ENCODE results near the gene NTNG1.
"Not testable (repeated sequence)": the region's sequence is repeated elsewhere in the genome, so short reads cannot be mapped to it uniquely, and the experiment has no call there.

The NTNG1 gene

GRCh38 chr1:107142666-107143065 is 1.8 kb downstream of the NTNG1 start:
- DNase-seq (ENCODE audit: low read depth, low spot score), result no peak

GRCh38 chr1:107145637-107146036 is 4.8 kb downstream of the NTNG1 start:
- no peak for DNase-seq (ENCODE audit: low read depth, low spot score)

- no peak for DNase-seq (ENCODE audit: low read depth, low spot score)
Observed at GRCh38 chr1:107147843-107148242, 7.0 kb downstream of the NTNG1 start.

GRCh38 chr1:107149946-107150345 is 9.1 kb downstream of the NTNG1 start:
- DNase-seq (ENCODE audit: low read depth, low spot score), result no peak

- DNase-seq (ENCODE audit: low read depth, low spot score), result no peak
Observed at GRCh38 chr1:107151295-107151694, 10.5 kb downstream of the NTNG1 start.

GRCh38 chr1:107152395-107152794 is 11.6 kb downstream of the NTNG1 start:
- no peak for DNase-seq (ENCODE audit: low read depth, low spot score)

- DNase-seq (ENCODE audit: low read depth, low spot score), result no peak
Observed at GRCh38 chr1:107153014-107153413, 12.2 kb downstream of the NTNG1 start.

GRCh38 chr1:107158496-107158895 is 17.7 kb downstream of the NTNG1 start:
- no peak for DNase-seq (ENCODE audit: low read depth, low spot score)

- DNase-seq (ENCODE audit: low read depth, low spot score), result no peak
Observed at GRCh38 chr1:107158991-107159390, 18.2 kb downstream of the NTNG1 start.

- DNase-seq (ENCODE audit: low read depth, low spot score), result no peak
Observed at GRCh38 chr1:107162745-107163144, 21.9 kb downstream of the NTNG1 start.

GRCh38 chr1:107164901-107165300 is 24.1 kb downstream of the NTNG1 start:
- not testable (repeated sequence) for DNase-seq (ENCODE audit: low read depth, low spot score)

GRCh38 chr1:107169615-107170014 is 28.8 kb downstream of the NTNG1 start:
- DNase-seq (ENCODE audit: low read depth, low spot score), result no peak

GRCh38 chr1:107171333-107171732 is 30.5 kb downstream of the NTNG1 start:
- no peak for DNase-seq (ENCODE audit: low read depth, low spot score)

- DNase-seq (ENCODE audit: low read depth, low spot score), result no peak
Observed at GRCh38 chr1:107172450-107173170, 31.8 kb downstream of the NTNG1 start.

GRCh38 chr1:107175102-107175909 is 34.5 kb downstream of the NTNG1 start:
- no peak for DNase-seq (ENCODE audit: low read depth, low spot score)

- no peak for DNase-seq (ENCODE audit: low read depth, low spot score)
Observed at GRCh38 chr1:107181253-107181969, 40.6 kb downstream of the NTNG1 start.

- no peak for DNase-seq (ENCODE audit: low read depth, low spot score)
Observed at GRCh38 chr1:107183011-107183410, 42.2 kb downstream of the NTNG1 start.

GRCh38 chr1:107184888-107185287 is 44.0 kb downstream of the NTNG1 start:
- DNase-seq (ENCODE audit: low read depth, low spot score), result no peak

- no peak for DNase-seq (ENCODE audit: low read depth, low spot score)
Observed at GRCh38 chr1:107187399-107187798, 46.6 kb downstream of the NTNG1 start.

GRCh38 chr1:107188160-107188559 is 47.3 kb downstream of the NTNG1 start:
- DNase-seq (ENCODE audit: low read depth, low spot score), result no peak

GRCh38 chr1:107194380-107194779 is 53.5 kb downstream of the NTNG1 start:
- DNase-seq (ENCODE audit: low read depth, low spot score), result no peak

- no peak for DNase-seq (ENCODE audit: low read depth, low spot score)
Observed at GRCh38 chr1:107195476-107195875, 54.6 kb downstream of the NTNG1 start.
